Measurements from ENCODE around the gene PARP4.
"Not testable (repeated sequence)": the region's sequence is repeated elsewhere in the genome, so short reads cannot be mapped to it uniquely, and the experiment has no call there.

GRCh38 chr13:24380227-24380626 lies 132.4 kb downstream of the PARP4 start:
- TF ChIP-seq EZH2phosphoT487 (conservative IDR thresholded peaks at IDR 0.05; ENCODE audit: low read length); CTCF (IDR thresholded peaks at IDR 0.05; ENCODE audit: insufficient read depth, low read length, poor library complexity, severe bottlenecking): not testable (repeated sequence)
